Activated CD4-positive, CD25-positive, alpha-beta regulatory T cell treated with anti-CD3 and anti-CD28 coated beads, Interleukin-2, amount 50 U/mL, for 24 hours (primary cell): Measurements from ENCODE around the gene EIF3I.

ENCODE experiments used
- ATAC-seq, 2 donors: fragments of 150-1000 bp; cut with Tn5 transposase; one replicate each; pipeline ENCODE4 v1.10.0; 2021; ENCODE audit warnings: mild to moderate bottlenecking in 1 of 2, moderate library complexity in 1 of 2

The EIF3I gene

GRCh38 chr1:32266921-32267591 is 44.8 kb downstream of the EIF3I start:
- peak; percentile 33 to 55 for ATAC-seq

- no peak for ATAC-seq
These were observed 47.5 kb downstream of the EIF3I start for GRCh38 chr1:32269744-32270143.

GRCh38 chr1:32272557-32273390 is 50.6 kb downstream of the EIF3I start:
- peak; percentile 14 to 22 for ATAC-seq

GRCh38 chr1:32273391-32274208 is 51.4 kb downstream of the EIF3I start:
- peak; percentile 92 to 96 for ATAC-seq

- ATAC-seq: no peak
These were observed 52.6 kb downstream of the EIF3I start for GRCh38 chr1:32274646-32275340.

- ATAC-seq: no peak
These were observed 53.2 kb downstream of the EIF3I start for GRCh38 chr1:32275424-32275823.

GRCh38 chr1:32276032-32276782 is 54.0 kb downstream of the EIF3I start:
- no peak for ATAC-seq
